Activated naive CD8-positive, alpha-beta T cell treated with anti-CD3 and anti-CD28 coated beads, Interleukin-2, amount 10 ng/mL, durations not matched to agents 7 days and 5 days (primary cell): Measurements from ENCODE around the gene ZSWIM2. TPM values are rescaled to one million over a fixed set of nuclear protein-coding genes. Genes with fewer than 3 reads are reported as not detected.
"Not testable (repeated sequence)": the region's sequence is repeated elsewhere in the genome, so short reads cannot be mapped to it uniquely, and the experiment has no call there.

Source experiments
- ATAC-seq: fragments of 150-1000 bp; cut with Tn5 transposase; one replicate; pipeline ENCODE4 v1.10.0; 2021; ENCODE audit warnings: low read depth, moderate library complexity
- POLR2A ChIA-PET: fragments of 350-600 bp; sonication (Branson Sonifier 250); formaldehyde crosslinking; loops from one replicate; lab custom pipeline; 2021; ENCODE audit warnings: antibody characterized with exemption; lab: Charles Lee
- DNase-seq: peaks from one replicate; pipeline ENCODE4 v3.0.0; 2021
- H3K27ac Mint-ChIP-seq: one replicate; pipeline ENCODE4 v1.8.0; 2022; ENCODE audit warnings: mild to moderate bottlenecking, mixed read lengths
- H3K27me3 Mint-ChIP-seq: one replicate; pipeline ENCODE4 v1.8.0; 2022; ENCODE audit warnings: mild to moderate bottlenecking, moderate library complexity, mixed read lengths
- H3K36me3 Mint-ChIP-seq: one replicate; pipeline ENCODE4 v1.8.0; 2021; ENCODE audit warnings: mild to moderate bottlenecking, mixed read lengths
- H3K4me1 Mint-ChIP-seq: one replicate; pipeline ENCODE4 v1.8.0; 2021; ENCODE audit warnings: mixed read lengths
- H3K4me3 Mint-ChIP-seq: one replicate; pipeline ENCODE4 v1.8.0; 2022; ENCODE audit warnings: mild to moderate bottlenecking, moderate library complexity, mixed read lengths
- H3K9me3 Mint-ChIP-seq: one replicate; pipeline ENCODE4 v1.8.0; 2021; ENCODE audit warnings: mixed read lengths
- total RNA-seq, 2 experiments: library from RNA; stranded (reverse); gene quantifications; one replicate each; pipeline ENCODE4 v1.2.3, GENCODE V29; 2021

The ZSWIM2 gene
- total RNA-seq, 2 experiments from 2014 or later: not detected

DNA sequence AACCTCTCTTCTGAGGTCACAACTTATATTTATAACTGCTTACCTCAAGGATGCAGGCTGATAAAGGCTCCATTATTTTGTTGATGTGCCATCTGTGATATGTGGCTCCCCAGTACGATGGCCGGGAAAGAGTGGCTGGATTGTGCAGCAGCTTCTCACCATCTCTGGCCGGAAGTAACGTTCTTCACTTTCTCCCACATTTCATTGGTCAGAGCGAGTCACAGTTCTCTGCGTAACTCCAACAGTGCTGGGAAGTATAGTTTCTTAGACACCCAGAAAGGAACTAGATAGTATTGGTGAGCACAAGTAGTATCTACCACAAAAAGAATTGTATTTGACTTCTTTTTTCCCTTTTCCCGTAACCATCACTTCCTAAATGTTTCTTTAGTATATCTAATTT is 28.7 kb downstream of the ZSWIM2 start:
- Mint-ChIP-seq H3K27me3 (no peaks in the 10 kb centered on the region), H3K36me3 (no peaks in the 10 kb centered on the region), H3K4me1 (no peaks in the 10 kb centered on the region), H3K27ac (no peak overlapping the region), H3K9me3 (peaks cover 2% of the 10 kb centered on the region), H3K4me3 (no peak overlapping the region)
- ATAC-seq: no peak
- POLR2A ChIA-PET: no interaction called here
- no peak for DNase-seq

GRCh38 chr2:186811760-186812159 is 37.2 kb downstream of the ZSWIM2 start:
- H3K27me3 Mint-ChIP-seq, DNase-seq, H3K27ac Mint-ChIP-seq, POLR2A ChIA-PET, H3K36me3 Mint-ChIP-seq, ATAC-seq, H3K4me3 Mint-ChIP-seq, H3K4me1 Mint-ChIP-seq, H3K9me3 Mint-ChIP-seq: not testable (repeated sequence)

GRCh38 chr2:186806591-186806990 is 42.4 kb downstream of the ZSWIM2 start:
- DNase-seq (no peak), ATAC-seq (no peak)
- Mint-ChIP-seq H3K27ac (no peak overlapping the region), H3K4me1 (no peaks in the 10 kb centered on the region), H3K9me3 (peaks cover 8% of the 10 kb centered on the region), H3K4me3 (no peak overlapping the region), H3K36me3 (no peaks in the 10 kb centered on the region), H3K27me3 (no peaks in the 10 kb centered on the region)
- POLR2A ChIA-PET: no interaction called here

GRCh38 chr2:186798604-186799003 is 50.4 kb downstream of the ZSWIM2 start:
- H3K9me3 Mint-ChIP-seq, H3K27ac Mint-ChIP-seq, H3K27me3 Mint-ChIP-seq, POLR2A ChIA-PET, H3K36me3 Mint-ChIP-seq, ATAC-seq, DNase-seq, H3K4me1 Mint-ChIP-seq, H3K4me3 Mint-ChIP-seq: not testable (repeated sequence)

DNA sequence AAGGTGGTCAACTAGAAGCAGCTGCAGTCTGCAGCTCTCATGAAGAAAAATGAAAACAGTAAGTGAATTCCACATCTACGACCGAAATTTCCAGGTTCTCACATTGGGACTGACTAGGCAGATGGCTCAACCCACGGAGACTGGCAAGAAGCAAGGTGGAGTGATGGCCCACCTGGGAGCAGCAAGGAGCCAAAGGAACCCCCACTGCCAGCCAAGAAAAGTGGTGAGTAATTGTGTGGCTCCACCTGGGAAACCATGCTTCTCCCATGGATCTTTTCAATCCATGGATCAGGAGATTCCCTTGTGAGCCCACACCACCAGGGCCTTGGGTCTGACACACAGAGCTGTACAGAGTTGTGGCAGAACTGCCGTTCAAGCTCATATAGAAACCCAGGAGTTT is 64.0 kb downstream of the ZSWIM2 start:
- H3K4me3 Mint-ChIP-seq: no peak overlapping the region
- ATAC-seq: no peak
- H3K36me3 Mint-ChIP-seq: no peaks in the 10 kb centered on the region
- H3K4me1 Mint-ChIP-seq: no peaks in the 10 kb centered on the region
- no peak for DNase-seq
- H3K9me3 Mint-ChIP-seq: peaks cover 6% of the 10 kb centered on the region
- no peak overlapping the region for H3K27ac Mint-ChIP-seq
- POLR2A ChIA-PET: no interaction called here
- no peaks in the 10 kb centered on the region for H3K27me3 Mint-ChIP-seq

GRCh38 chr2:186783254-186783653 is 65.7 kb downstream of the ZSWIM2 start:
- H3K36me3 Mint-ChIP-seq: no peaks in the 10 kb centered on the region
- DNase-seq (no peak), ATAC-seq (no peak)
- no peaks in the 10 kb centered on the region for H3K4me1 Mint-ChIP-seq
- no peak overlapping the region for H3K27ac Mint-ChIP-seq
- no peak overlapping the region for H3K4me3 Mint-ChIP-seq
- H3K9me3 Mint-ChIP-seq: peaks cover 6% of the 10 kb centered on the region
- POLR2A ChIA-PET: no interaction called here
- no peaks in the 10 kb centered on the region for H3K27me3 Mint-ChIP-seq

GRCh38 chr2:186780701-186781316 is 68.2 kb downstream of the ZSWIM2 start:
- Mint-ChIP-seq H3K9me3 (peaks cover 6% of the 10 kb centered on the region), H3K36me3 (no peaks in the 10 kb centered on the region), H3K4me3 (no peak overlapping the region), H3K4me1 (no peaks in the 10 kb centered on the region), H3K27ac (no peak overlapping the region), H3K27me3 (no peaks in the 10 kb centered on the region)
- ATAC-seq: no peak
- DNase-seq: no peak
- POLR2A ChIA-PET: interaction anchor here (0.7 kb wide), 1 partner anchor 24 kb away, joined by 4 read pairs; no protein-coding TSS in a partner anchor

Other genes starting within 250 kb of the ZSWIM2 start
- under 1 TPM; 0.11 to 0.37 TPM for gene FAM171B, start 155.1 kb downstream of the ZSWIM2 start, total RNA-seq